ENCODE measurements around the gene CALN1. TPM values are rescaled to one million over a fixed set of nuclear protein-coding genes. Genes with fewer than 3 reads are reported as not detected.

Gene CALN1
- total and polyA plus RNA-seq, 9 of the 15 experiments (the other 6 are each of a cell fraction or from before 2014, with no cell fraction given), result 1.4 to 7.5 (median 3.3) TPM

GRCh38 chr7:71942115-71942514, 470.0 kb downstream of the CALN1 start (continued):
- TF ChIP-seq HNRNPLL (IDR thresholded peaks at IDR 0.05; ENCODE audit: low read depth, low read length, poor library complexity, severe bottlenecking), result no peak

DNA sequence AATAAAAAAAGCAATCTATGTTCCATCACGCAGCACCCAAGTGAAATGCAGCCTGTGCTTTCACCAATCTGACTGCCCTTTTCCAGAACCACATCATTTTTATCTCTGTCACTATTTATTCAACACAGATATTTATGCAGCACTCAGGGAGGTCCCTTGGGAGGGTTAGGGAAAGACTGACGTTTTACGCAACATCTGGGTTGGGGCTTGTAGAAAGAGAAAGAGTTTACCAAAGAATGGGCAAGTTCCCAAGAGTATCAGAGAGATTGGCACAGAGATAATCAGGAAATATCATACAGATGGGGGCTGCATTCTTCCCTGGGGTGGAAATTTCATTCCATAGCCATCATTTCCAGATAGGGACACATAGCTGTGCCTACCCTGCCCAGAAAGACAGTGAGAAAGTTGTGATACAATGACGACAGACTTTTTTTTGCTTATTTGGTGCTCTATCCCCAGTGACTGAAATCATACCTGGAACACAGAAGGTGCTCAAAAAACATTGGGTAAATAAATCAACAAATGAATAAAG, 474.2 kb downstream of the CALN1 start:
- ATAC-seq (no peak), FAIRE-seq (no peak), DNase-seq (ENCODE audit: extremely low read depth in 1 of 4, low spot score in 3 of 4) (no peak)
- H3K4me2 ChIP-seq (ENCODE audit: insufficient read depth, low read length), result no peak overlapping the region
- no peaks in the 10 kb centered on the region for H4K20me1 ChIP-seq (replicated peaks; ENCODE audit: control insufficient read depth, insufficient read depth, low read length)
- no peak overlapping the region for H3K4me3 ChIP-seq
- intact Hi-C loops (cut with micrococcal nuclease) (no loop called here), in situ Hi-C loops (cut with MboI) (no loop called here)
- 9% methylated on average over 4 of the region's 4 CpGs for WGBS (ENCODE audit: insufficient coverage, low coverage, missing lambda C conversion rate)
- no peaks in the 10 kb centered on the region for H3K9me3 ChIP-seq (replicated peaks; ENCODE audit: control insufficient read depth, insufficient read depth, low read depth, low read length)
- H3K9ac ChIP-seq (ENCODE audit: insufficient read depth in 1 of 2, low read depth in 2 of 2, low read length in 2 of 2), result no peak overlapping the region
- H3K9me1 ChIP-seq (ENCODE audit: control insufficient read depth, insufficient read depth, low read length), result no peaks in the 10 kb centered on the region
- no peaks in the 10 kb centered on the region for H3K79me2 ChIP-seq (ENCODE audit: control insufficient read depth, insufficient read depth, low read length)
- H2AFZ ChIP-seq (ENCODE audit: low read depth, low read length), result no peak overlapping the region
- CTCF ChIA-PET (ENCODE audit: low intra/inter-chr PET ratio), result no interaction called here
- no TSS peak for BruUV-seq (replicated peaks)
- no peak overlapping the region for H3K27ac ChIP-seq (ENCODE audit: extremely low read depth, low read depth, low read length)
- POLR2A ChIA-PET, result no interaction called here
- H3K36me3 ChIP-seq (ENCODE audit: control insufficient read depth, insufficient read depth, low read length), result no peaks in the 10 kb centered on the region
- peaks cover 0 to 3% of the 10 kb centered on the region in 2 experiments; a peak in 1 of 5 replicates for H3K4me1 ChIP-seq (replicated peaks in 1 of 2; ENCODE audit: control insufficient read depth in 2 of 2, insufficient read depth in 2 of 2, low read length in 2 of 2)
- H3K27me3 ChIP-seq (ENCODE audit: control insufficient read depth in 2 of 2, insufficient read depth in 2 of 2, low read length in 2 of 2), result peaks cover 11 to 17% of the 10 kb centered on the region in 2 experiments; a peak in 3 of 5 replicates
- TF ChIP-seq SUPT5H (IDR thresholded peaks at IDR 0.05) (no peak), POLR3A (IDR thresholded peaks at IDR 0.05; ENCODE audit: borderline replicate concordance, extremely low read depth, insufficient read depth, insufficient read length) (no peak), MLX (CRISPR knock-in tag; conservative IDR thresholded peaks at IDR 0.05) (no peak), POLR2AphosphoS2 (IDR thresholded peaks at IDR 0.05; ENCODE audit: low read length) (no peak), ZNF274 (IDR thresholded peaks at IDR 0.05; ENCODE audit: borderline replicate concordance, low read depth, low read length) (no peak), ILK (tag; IDR thresholded peaks at IDR 0.05; ENCODE audit: borderline replicate concordance, low read depth) (no peak), IRF9 (tag; IDR thresholded peaks at IDR 0.05) (no peak), PTBP1 (IDR thresholded peaks at IDR 0.05; ENCODE audit: low read depth, low read length) (no peak), ZNF3 (CRISPR knock-in tag; IDR thresholded peaks at IDR 0.05) (no peak), GATAD2B (IDR thresholded peaks at IDR 0.05; ENCODE audit: borderline replicate concordance) (no peak), CCNT2 (IDR thresholded peaks at IDR 0.05; ENCODE audit: borderline replicate concordance, extremely low read depth, insufficient read length, low read depth, low read length) (no peak)
- TF ChIP-seq, protein P1, sequence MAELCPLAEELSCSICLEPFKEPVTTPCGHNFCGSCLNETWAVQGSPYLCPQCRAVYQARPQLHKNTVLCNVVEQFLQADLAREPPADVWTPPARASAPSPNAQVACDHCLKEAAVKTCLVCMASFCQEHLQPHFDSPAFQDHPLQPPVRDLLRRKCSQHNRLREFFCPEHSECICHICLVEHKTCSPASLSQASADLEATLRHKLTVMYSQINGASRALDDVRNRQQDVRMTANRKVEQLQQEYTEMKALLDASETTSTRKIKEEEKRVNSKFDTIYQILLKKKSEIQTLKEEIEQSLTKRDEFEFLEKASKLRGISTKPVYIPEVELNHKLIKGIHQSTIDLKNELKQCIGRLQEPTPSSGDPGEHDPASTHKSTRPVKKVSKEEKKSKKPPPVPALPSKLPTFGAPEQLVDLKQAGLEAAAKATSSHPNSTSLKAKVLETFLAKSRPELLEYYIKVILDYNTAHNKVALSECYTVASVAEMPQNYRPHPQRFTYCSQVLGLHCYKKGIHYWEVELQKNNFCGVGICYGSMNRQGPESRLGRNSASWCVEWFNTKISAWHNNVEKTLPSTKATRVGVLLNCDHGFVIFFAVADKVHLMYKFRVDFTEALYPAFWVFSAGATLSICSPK (IDR thresholded peaks at IDR 0.05; ENCODE audit: borderline replicate concordance), result no peak
- TF ChIP-seq, protein P2, sequence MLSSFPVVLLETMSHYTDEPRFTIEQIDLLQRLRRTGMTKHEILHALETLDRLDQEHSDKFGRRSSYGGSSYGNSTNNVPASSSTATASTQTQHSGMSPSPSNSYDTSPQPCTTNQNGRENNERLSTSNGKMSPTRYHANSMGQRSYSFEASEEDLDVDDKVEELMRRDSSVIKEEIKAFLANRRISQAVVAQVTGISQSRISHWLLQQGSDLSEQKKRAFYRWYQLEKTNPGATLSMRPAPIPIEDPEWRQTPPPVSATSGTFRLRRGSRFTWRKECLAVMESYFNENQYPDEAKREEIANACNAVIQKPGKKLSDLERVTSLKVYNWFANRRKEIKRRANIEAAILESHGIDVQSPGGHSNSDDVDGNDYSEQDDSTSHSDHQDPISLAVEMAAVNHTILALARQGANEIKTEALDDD (IDR thresholded peaks at IDR 0.05), result no peak
- TF ChIP-seq, protein P3, sequence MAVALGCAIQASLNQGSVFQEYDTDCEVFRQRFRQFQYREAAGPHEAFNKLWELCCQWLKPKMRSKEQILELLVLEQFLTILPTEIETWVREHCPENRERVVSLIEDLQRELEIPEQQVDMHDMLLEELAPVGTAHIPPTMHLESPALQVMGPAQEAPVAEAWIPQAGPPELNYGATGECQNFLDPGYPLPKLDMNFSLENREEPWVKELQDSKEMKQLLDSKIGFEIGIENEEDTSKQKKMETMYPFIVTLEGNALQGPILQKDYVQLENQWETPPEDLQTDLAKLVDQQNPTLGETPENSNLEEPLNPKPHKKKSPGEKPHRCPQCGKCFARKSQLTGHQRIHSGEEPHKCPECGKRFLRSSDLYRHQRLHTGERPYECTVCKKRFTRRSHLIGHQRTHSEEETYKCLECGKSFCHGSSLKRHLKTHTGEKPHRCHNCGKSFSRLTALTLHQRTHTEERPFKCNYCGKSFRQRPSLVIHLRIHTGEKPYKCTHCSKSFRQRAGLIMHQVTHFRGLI (CRISPR knock-in tag; IDR thresholded peaks at IDR 0.05), result no peak
